D721Med (cell line): ENCODE measurements around the gene TMA7.

Source experiments
- DNase-seq: peaks from one replicate; pipeline ENCODE4 v3.0.0; 2011; ENCODE audit warnings: low spot score; ENCODE audit not compliant: insufficient read length
- FAIRE-seq: peaks from 2 replicates; lab custom pipeline; 2011; peaks lifted over from hg19 to GRCh38; lab: Jason Lieb, UNC
- CTCF ChIP-seq: IDR thresholded peaks from 2 replicates; pipeline ENCODE4 v1.5.1; 2012; ENCODE audit warnings: mild to moderate bottlenecking, control low read depth; ENCODE audit not compliant: insufficient read depth; ENCODE audit errors: missing control alignments

Gene TMA7

GRCh38 chr3:48429317-48429959, 10.6 kb upstream of the TMA7 start:
- no peak for TF ChIP-seq CTCF
- DNase-seq (peak; percentile 79), FAIRE-seq (no peak)

- no peak for TF ChIP-seq CTCF
- DNase-seq (no peak), FAIRE-seq (no peak)
Observed at GRCh38 chr3:48429960-48430707, 9.9 kb upstream of the TMA7 start, which contains the start of gene PLXNB1. Gene PLXNB1, minus strand, starts transcription at chr3:48430086. Its CDS starts 5,475 bp downstream, at chr3:48424611.

GRCh38 chr3:48430708-48431101, 9.4 kb upstream of the TMA7 start:
- no peak for TF ChIP-seq CTCF
- DNase-seq = no peak
- no peak for FAIRE-seq

GRCh38 chr3:48431224-48432029, 8.6 kb upstream of the TMA7 start:
- no peak for TF ChIP-seq CTCF
- no peak for FAIRE-seq
- no peak for DNase-seq

- peak; percentile 5 for TF ChIP-seq CTCF
- FAIRE-seq (no peak), DNase-seq (peak; percentile 20)
Observed at GRCh38 chr3:48432411-48433371, 7.4 kb upstream of the TMA7 start.

- no peak for TF ChIP-seq CTCF
- FAIRE-seq = no peak
- DNase-seq = peak; percentile 1
Observed at GRCh38 chr3:48433472-48434118, 6.5 kb upstream of the TMA7 start.
